KMS-11 (cell line): ENCODE data around the gene CUL4A.

Experiments used
- H2AFZ ChIP-seq: fragments of 200-600 bp; sonication (generic); 2 replicates; pipeline ENCODE4 v1.6.1; 2016; ENCODE audit warnings: antibody characterized with exemption, mixed run types, low read depth
- H3K27ac ChIP-seq: fragments of 200-600 bp; sonication (generic); 2 replicates; pipeline ENCODE4 v1.6.1; 2016; ENCODE audit warnings: mild to moderate bottlenecking, mixed run types
- H3K27me3 ChIP-seq: fragments of 200-600 bp; sonication (generic); 2 replicates; pipeline ENCODE4 v1.6.1; 2017; ENCODE audit warnings: mild to moderate bottlenecking, low read depth, mixed run types, moderate library complexity; ENCODE audit not compliant: insufficient read depth
- H3K36me3 ChIP-seq: fragments of 200-600 bp; sonication (generic); 2 replicates; pipeline ENCODE4 v1.6.1; 2017; ENCODE audit warnings: mild to moderate bottlenecking, mixed run types; ENCODE audit not compliant: insufficient read depth
- H3K4me1 ChIP-seq: fragments of 200-600 bp; sonication (generic); 2 replicates; pipeline ENCODE4 v1.6.1; 2016; ENCODE audit warnings: mild to moderate bottlenecking, low read depth, mixed run types; ENCODE audit not compliant: poor library complexity, severe bottlenecking
- H3K4me2 ChIP-seq: fragments of 200-600 bp; sonication (generic); 2 replicates; pipeline ENCODE4 v1.7.0; 2016; ENCODE audit warnings: mild to moderate bottlenecking, mixed run types
- H3K4me3 ChIP-seq: fragments of 200-600 bp; sonication (generic); IDR thresholded peaks from 2 replicates; pipeline ENCODE4 v1.6.1; 2017; ENCODE audit warnings: low read depth, low read length, mixed read lengths; ENCODE audit not compliant: insufficient read depth
- H3K79me2 ChIP-seq: fragments of 200-600 bp; sonication (generic); 2 replicates; pipeline ENCODE4 v1.6.1; 2016; ENCODE audit warnings: low read depth, mixed run types; ENCODE audit not compliant: insufficient read depth
- H3K9ac ChIP-seq: fragments of 200-600 bp; sonication (generic); 2 replicates; pipeline ENCODE4 v1.6.1; 2016; ENCODE audit warnings: mild to moderate bottlenecking, mixed run types
- H4K20me1 ChIP-seq: fragments of 200-600 bp; sonication (generic); 2 replicates; pipeline ENCODE4 v1.6.1; 2016; ENCODE audit warnings: mild to moderate bottlenecking, mixed run types; ENCODE audit not compliant: insufficient read depth
- CTCF ChIP-seq: fragments of 200-600 bp; sonication (generic); conservative IDR thresholded peaks from 2 replicates; pipeline ENCODE4 v1.6.1; 2017; ENCODE audit warnings: low read depth, mild to moderate bottlenecking, antibody characterized with exemption, low read length, moderate library complexity, mixed read lengths

The CUL4A gene

GRCh38 chr13:113162783-113163685 is 46.4 kb upstream of the CUL4A start:
- H2AFZ ChIP-seq: no peak overlapping the region
- H3K4me1 ChIP-seq: no peaks in the 10 kb centered on the region
- no peak overlapping the region for H3K27ac ChIP-seq
- peaks cover 9% of the 10 kb centered on the region; the same call in 1 of the 2 replicates for H3K27me3 ChIP-seq
- no peak overlapping the region for H3K9ac ChIP-seq
- no peaks in the 10 kb centered on the region for H3K79me2 ChIP-seq
- no peak overlapping the region for H3K4me2 ChIP-seq
- no peak overlapping the region for H3K4me3 ChIP-seq
- TF ChIP-seq CTCF: no peak
- H3K36me3 ChIP-seq: no peaks in the 10 kb centered on the region
- H4K20me1 ChIP-seq: no peaks in the 10 kb centered on the region

- Histone ChIP-seq H2AFZ (no peak overlapping the region), H3K4me1 (no peaks in the 10 kb centered on the region), H4K20me1 (no peaks in the 10 kb centered on the region), H3K27ac (no peak overlapping the region), H3K4me2 (no peak overlapping the region), H3K9ac (no peak overlapping the region), H3K27me3 (peaks cover 9% of the 10 kb centered on the region; the same call in 1 of the 2 replicates), H3K36me3 (no peaks in the 10 kb centered on the region), H3K4me3 (no peak overlapping the region), H3K79me2 (no peaks in the 10 kb centered on the region)
- no peak for TF ChIP-seq CTCF
These were observed 44.9 kb upstream of the CUL4A start for GRCh38 chr13:113164492-113164891.

GRCh38 chr13:113166266-113166665 is 43.1 kb upstream of the CUL4A start:
- Histone ChIP-seq H3K27me3 (peaks cover 5% of the 10 kb centered on the region; the same call in 1 of the 2 replicates), H3K27ac (no peak overlapping the region), H3K9ac (no peak overlapping the region), H3K36me3 (no peaks in the 10 kb centered on the region), H3K4me1 (no peaks in the 10 kb centered on the region), H4K20me1 (no peaks in the 10 kb centered on the region), H3K4me2 (no peak overlapping the region), H2AFZ (no peak overlapping the region), H3K4me3 (no peak overlapping the region), H3K79me2 (no peaks in the 10 kb centered on the region)
- no peak for TF ChIP-seq CTCF

- Histone ChIP-seq H3K36me3 (no peaks in the 10 kb centered on the region), H3K4me3 (no peak overlapping the region), H3K4me1 (no peaks in the 10 kb centered on the region), H3K27me3 (peaks cover 4% of the 10 kb centered on the region; the same call in 1 of the 2 replicates), H3K27ac (no peak overlapping the region), H4K20me1 (no peaks in the 10 kb centered on the region), H3K79me2 (no peaks in the 10 kb centered on the region), H3K4me2 (no peak overlapping the region), H3K9ac (no peak overlapping the region), H2AFZ (no peak overlapping the region)
- TF ChIP-seq CTCF: no peak
These were observed 42.7 kb upstream of the CUL4A start for GRCh38 chr13:113166681-113167080.
